HepG2 (cell line): ENCODE data around the gene EFNA4. TPM values are rescaled to one million over a fixed set of nuclear protein-coding genes. Genes with fewer than 3 reads are reported as not detected.
A peak's percentile ranks its signal among the peaks of the same experiment; 100 is the strongest.

Experiments used
- ATAC-seq: fragments of 200-7000 bp; cut with Tn5 transposase; 3 replicates; pipeline ENCODE4 v1.9.1; 2020; ENCODE audit warnings: mild to moderate bottlenecking, moderate library complexity
- BruUV-seq: library from RNA; stranded (reverse); fragments of 400-500 nt; replicated peaks from 2 replicates; lab custom pipeline; 2021; lab: Mats Ljungman, UMichigan
- CTCF ChIA-PET: fragments of 300-600 bp; formaldehyde crosslinking; extraction: SDS; loops from one replicate; lab custom pipeline; 2021; ENCODE audit warnings: low total read pairs, inconsistent platforms, low intra/inter-chr PET ratio; lab: Yijun Ruan, JAX
- POLR2A ChIA-PET: fragments of 350-600 bp; sonication (Branson Sonifier 250); formaldehyde crosslinking; loops from one replicate; lab custom pipeline; 2020; ENCODE audit warnings: antibody characterized with exemption, inconsistent platforms; lab: Yijun Ruan, JAX
- DNase-seq: peaks from one replicate; pipeline ENCODE4 v3.0.0-alpha.2; 2015; ENCODE audit warnings: low spot score
- FAIRE-seq: peaks from 3 replicates; lab custom pipeline; 2011; peaks lifted over from hg19 to GRCh38; lab: Jason Lieb, UNC
- H2AFZ ChIP-seq: one replicate; pipeline ENCODE4 v1.6.1; 2011; ENCODE audit warnings: low read length, inconsistent platforms
- H3K27ac ChIP-seq: fragments of 300-600 bp; 3 replicates; pipeline ENCODE4 v1.8.0; 2011; ENCODE audit warnings: mixed run types, mild to moderate bottlenecking, mixed read lengths, low read length, inconsistent platforms; ENCODE audit not compliant: insufficient read depth; ENCODE audit errors: extremely low read length
- H3K27me3 ChIP-seq, 2 experiments: fragments of 200-600 bp in 1 of 2; 2 replicates in 1 of 2; 3 replicates in 1 of 2; pipeline versions ENCODE4 v1.6.0 to v1.8.0; 2011; ENCODE audit warnings: low read length in 2 of 2, mild to moderate bottlenecking in 2 of 2, moderate library complexity in 2 of 2, inconsistent platforms in 1 of 2; ENCODE audit not compliant: insufficient read depth in 2 of 2, control insufficient read depth in 1 of 2
- H3K36me3 ChIP-seq, 2 experiments: fragments of 200-600 bp in 1 of 2; replicated peaks in 1 of 2; 2 replicates in 1 of 2; 3 replicates in 1 of 2; pipeline versions ENCODE4 v1.5.1 to v1.8.0; 2011; ENCODE audit warnings: low read length in 2 of 2, inconsistent platforms in 1 of 2; ENCODE audit not compliant: insufficient read depth in 2 of 2, control insufficient read depth in 1 of 2
- H3K4me1 ChIP-seq: 2 replicates; pipeline ENCODE4 v1.5.1; 2012; ENCODE audit warnings: low read length, inconsistent platforms; ENCODE audit not compliant: insufficient read depth
- H3K4me2 ChIP-seq: 2 replicates; pipeline ENCODE4 v1.6.0; 2011; ENCODE audit warnings: low read depth, low read length, inconsistent platforms
- H3K4me3 ChIP-seq, 3 experiments: fragments of 200-600 bp in 1 of 3; sonication (generic), shearing (Covaris generic) in 1 of 3; replicated peaks in 1 of 3; 2 replicates each; pipeline ENCODE4 v1.5.1; 2011 to 2016; ENCODE audit warnings: low read length in 3 of 3, inconsistent platforms in 2 of 3, low read depth in 2 of 3, mild to moderate bottlenecking in 2 of 3, control low read depth in 1 of 3, mixed read lengths in 1 of 3; ENCODE audit not compliant: insufficient read depth in 1 of 3
- H3K79me2 ChIP-seq: one replicate; pipeline ENCODE4 v1.6.1; 2011; ENCODE audit warnings: low read length, inconsistent platforms; ENCODE audit not compliant: insufficient read depth
- H3K9ac ChIP-seq: 2 replicates; pipeline ENCODE4 v1.6.0; 2011; ENCODE audit warnings: mild to moderate bottlenecking, low read depth, low read length, inconsistent platforms; ENCODE audit not compliant: insufficient read depth
- H3K9me3 ChIP-seq: 2 replicates; pipeline ENCODE4 v1.5.1; 2012; ENCODE audit warnings: mild to moderate bottlenecking, low read length
- H4K20me1 ChIP-seq: 2 replicates; pipeline ENCODE4 v1.6.0; 2011; ENCODE audit warnings: inconsistent platforms, mild to moderate bottlenecking, low read length, moderate library complexity; ENCODE audit not compliant: insufficient read depth
- NCOA1 ChIP-seq: sonication (generic); formaldehyde crosslinking; IDR thresholded peaks from 2 replicates; pipeline ENCODE4 v1.9.0; 2021; ENCODE audit warnings: missing genetic modification reagents
- NONO ChIP-seq, 2 experiments: fragments of 450-650 bp in 1 of 2; sonication (generic) in 1 of 2; formaldehyde crosslinking in 1 of 2; IDR thresholded peaks in 1 of 2; conservative IDR thresholded peaks in 1 of 2; 2 replicates each; pipeline versions ENCODE4 v1.6.1 to v1.8.0; 2017 to 2022; ENCODE audit warnings: mild to moderate bottlenecking in 1 of 2, missing genetic modification reagents in 1 of 2, moderate library complexity in 1 of 2
- TEAD3 ChIP-seq: optimal IDR thresholded peaks from 2 replicates; pipeline ENCODE3; 2016; ENCODE audit warnings: borderline replicate concordance
- ZNF383 ChIP-seq: sonication (generic); formaldehyde crosslinking; IDR thresholded peaks from 2 replicates; pipeline ENCODE4 v1.4.0; 2020; ENCODE audit warnings: missing genetic modification reagents, mild to moderate bottlenecking, borderline replicate concordance
- WGBS: methylation state at CpG from one replicate; pipeline ENCODE4 v1.1.6; 2017; ENCODE audit warnings: low lambda C conversion rate; 5-methylcytosine and 5-hydroxymethylcytosine counted together
- in situ Hi-C: cut with HindIII; loops from 2 replicates; pipeline ENCODE4 v1.10.0; 2017; ENCODE audit warnings: low pct_unique_long_range_greater_than_20kb; ENCODE audit not compliant: extremely low pct_ligation_motif_present
- intact Hi-C: fragments of 100-400 bp; cut with micrococcal nuclease; formaldehyde crosslinking; loops from one replicate; pipeline ENCODE4 v1.10.0; 2022; ENCODE audit not compliant: unreplicated experiment
- polyA plus RNA-seq, 8 experiments: library from polyadenylated mRNA; depleted of rRNA in 3 of 8; stranded (reverse) in 7 of 8; unstranded in 1 of 8; fragments of >200 nt; fragmentation: Illumina TruSeq in 4 of 8; extraction: Trizol in 4 of 8; gene quantifications; 2 replicates each; pipeline versions ENCODE4 v1.2.1 to v1.2.3, GENCODE V29; 2011 to 2016; ENCODE audit warnings: low read depth in 4 of 8, missing spikeins in 1 of 8, mixed read lengths in 1 of 8; ENCODE audit not compliant: insufficient read depth in 1 of 8
- total RNA-seq, 5 experiments: library from RNA; depleted of rRNA; stranded (reverse); fragments of >200 nt; fragmentation: Illumina TruSeq; extraction: Trizol; gene quantifications; 2 replicates each; pipeline ENCODE4 v1.2.3, GENCODE V29; 2016; ENCODE audit warnings: low read depth in 1 of 5
- TF ChIP-seq, protein P1 (sequence below): sonication (generic); formaldehyde crosslinking; IDR thresholded peaks from 2 replicates; pipeline ENCODE4 v1.4.0; 2020; ENCODE audit warnings: low read depth, missing genetic modification reagents
- TF ChIP-seq, protein P2 (sequence below): IDR thresholded peaks from 2 replicates; pipeline ENCODE4 v1.6.1; 2016
- TF ChIP-seq, protein P3 (sequence below): sonication (generic); formaldehyde crosslinking; IDR thresholded peaks from 2 replicates; pipeline ENCODE4 v1.5.0; 2020; ENCODE audit warnings: mild to moderate bottlenecking, missing genetic modification reagents
- TF ChIP-seq, protein P4 (sequence below): sonication (generic); formaldehyde crosslinking; IDR thresholded peaks from 2 replicates; pipeline ENCODE4 v1.4.0; 2020; ENCODE audit warnings: missing genetic modification reagents
- TF ChIP-seq, protein P5 (sequence below): sonication (generic); formaldehyde crosslinking; IDR thresholded peaks from 2 replicates; pipeline ENCODE4 v1.5.0; 2020; ENCODE audit warnings: missing genetic modification reagents, mild to moderate bottlenecking, borderline replicate concordance
- TF ChIP-seq, protein P6 (sequence below): IDR thresholded peaks from 2 replicates; pipeline ENCODE4 v1.6.1; 2016; ENCODE audit warnings: mild to moderate bottlenecking, missing biosample characterization, missing genetic modification reagents

EFNA4 gene
- total and polyA plus RNA-seq, 2 of the 13 experiments (the other 11 are each of a cell fraction or from before 2014, with no cell fraction given): 12.0 to 17.2 TPM

DNA sequence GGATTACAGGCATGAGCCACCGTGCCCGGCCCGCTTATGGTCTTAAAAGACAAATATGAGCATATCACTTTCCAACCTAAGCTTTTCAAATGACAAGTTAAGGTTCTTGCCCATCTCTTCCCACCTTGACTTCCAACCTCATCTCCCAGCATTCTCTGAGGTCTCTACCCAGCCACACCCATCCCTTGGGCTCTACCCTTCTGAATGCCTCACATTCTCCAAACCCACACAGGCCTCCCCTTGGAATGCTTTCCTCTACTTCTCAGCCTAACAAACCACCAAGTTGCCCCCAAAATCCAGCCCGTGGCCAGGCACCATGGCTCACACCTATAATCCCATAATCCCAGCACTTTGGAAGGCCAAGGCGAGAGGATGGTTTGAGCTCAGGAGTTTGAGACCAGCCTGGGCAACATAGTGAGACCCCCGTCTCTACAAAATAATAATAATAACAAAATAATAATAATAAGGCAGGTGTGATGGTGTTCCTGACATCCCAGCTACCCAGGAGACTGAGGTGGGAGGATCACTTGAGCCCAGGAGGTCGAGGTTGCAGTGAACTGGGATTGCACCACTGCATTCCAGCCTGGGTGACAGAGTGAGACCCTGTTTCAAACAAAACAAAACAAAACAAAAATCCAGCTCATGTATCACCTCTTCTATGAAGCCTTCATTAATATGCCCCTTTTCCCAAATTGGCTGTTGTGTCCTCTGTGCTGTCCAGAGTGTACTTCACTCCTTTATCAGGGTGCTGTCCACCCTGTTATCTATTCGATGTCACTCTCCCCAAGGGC lies 41.2 kb upstream of the EFNA4 start (continued):
- TF ChIP-seq NCOA1 (CRISPR knock-in tag) (no peak), ZNF383 (CRISPR knock-in tag) (no peak), TEAD3 (peak; percentile 80)
- TF ChIP-seq, protein P1, sequence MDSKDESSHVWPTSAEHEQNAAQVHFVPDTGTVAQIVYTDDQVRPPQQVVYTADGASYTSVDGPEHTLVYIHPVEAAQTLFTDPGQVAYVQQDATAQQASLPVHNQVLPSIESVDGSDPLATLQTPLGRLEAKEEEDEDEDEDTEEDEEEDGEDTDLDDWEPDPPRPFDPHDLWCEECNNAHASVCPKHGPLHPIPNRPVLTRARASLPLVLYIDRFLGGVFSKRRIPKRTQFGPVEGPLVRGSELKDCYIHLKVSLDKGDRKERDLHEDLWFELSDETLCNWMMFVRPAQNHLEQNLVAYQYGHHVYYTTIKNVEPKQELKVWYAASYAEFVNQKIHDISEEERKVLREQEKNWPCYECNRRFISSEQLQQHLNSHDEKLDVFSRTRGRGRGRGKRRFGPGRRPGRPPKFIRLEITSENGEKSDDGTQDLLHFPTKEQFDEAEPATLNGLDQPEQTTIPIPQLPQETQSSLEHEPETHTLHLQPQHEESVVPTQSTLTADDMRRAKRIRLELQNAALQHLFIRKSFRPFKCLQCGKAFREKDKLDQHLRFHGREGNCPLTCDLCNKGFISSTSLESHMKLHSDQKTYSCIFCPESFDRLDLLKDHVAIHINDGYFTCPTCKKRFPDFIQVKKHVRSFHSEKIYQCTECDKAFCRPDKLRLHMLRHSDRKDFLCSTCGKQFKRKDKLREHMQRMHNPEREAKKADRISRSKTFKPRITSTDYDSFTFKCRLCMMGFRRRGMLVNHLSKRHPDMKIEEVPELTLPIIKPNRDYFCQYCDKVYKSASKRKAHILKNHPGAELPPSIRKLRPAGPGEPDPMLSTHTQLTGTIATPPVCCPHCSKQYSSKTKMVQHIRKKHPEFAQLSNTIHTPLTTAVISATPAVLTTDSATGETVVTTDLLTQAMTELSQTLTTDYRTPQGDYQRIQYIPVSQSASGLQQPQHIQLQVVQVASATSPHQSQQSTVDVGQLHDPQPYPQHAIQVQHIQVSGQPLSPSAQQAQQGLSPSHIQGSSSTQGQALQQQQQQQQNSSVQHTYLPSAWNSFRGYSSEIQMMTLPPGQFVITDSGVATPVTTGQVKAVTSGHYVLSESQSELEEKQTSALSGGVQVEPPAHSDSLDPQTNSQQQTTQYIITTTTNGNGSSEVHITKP (CRISPR knock-in tag): peak; percentile 88
- TF ChIP-seq, protein P2, sequence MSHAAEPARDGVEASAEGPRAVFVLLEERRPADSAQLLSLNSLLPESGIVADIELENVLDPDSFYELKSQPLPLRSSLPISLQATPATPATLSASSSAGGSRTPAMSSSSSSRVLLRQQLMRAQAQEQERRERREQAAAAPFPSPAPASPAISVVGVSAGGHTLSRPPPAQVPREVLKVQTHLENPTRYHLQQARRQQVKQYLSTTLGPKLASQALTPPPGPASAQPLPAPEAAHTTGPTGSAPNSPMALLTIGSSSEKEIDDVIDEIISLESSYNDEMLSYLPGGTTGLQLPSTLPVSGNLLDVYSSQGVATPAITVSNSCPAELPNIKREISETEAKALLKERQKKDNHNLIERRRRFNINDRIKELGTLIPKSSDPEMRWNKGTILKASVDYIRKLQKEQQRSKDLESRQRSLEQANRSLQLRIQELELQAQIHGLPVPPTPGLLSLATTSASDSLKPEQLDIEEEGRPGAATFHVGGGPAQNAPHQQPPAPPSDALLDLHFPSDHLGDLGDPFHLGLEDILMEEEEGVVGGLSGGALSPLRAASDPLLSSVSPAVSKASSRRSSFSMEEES (CRISPR knock-in tag): no peak

DNA sequence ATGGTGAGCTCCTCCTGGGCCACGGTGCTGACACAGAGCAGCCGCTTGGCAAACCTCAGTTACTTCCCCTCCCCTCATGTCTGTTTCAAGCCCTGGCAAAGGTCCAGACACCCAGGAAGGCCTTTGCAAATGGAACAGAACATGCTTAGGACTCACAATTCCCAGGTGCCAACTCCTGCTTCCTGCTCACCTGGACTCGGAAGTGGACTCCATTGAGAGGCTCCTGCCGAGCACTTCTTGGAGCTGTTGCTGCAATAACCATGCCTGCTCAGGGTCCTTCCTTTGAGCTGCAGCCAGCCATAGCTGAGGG lies 40.7 kb upstream of the EFNA4 start:
- no TSS peak for BruUV-seq
- no peaks in the 10 kb centered on the region for H4K20me1 ChIP-seq
- in situ Hi-C loops: no loop called here
- ChIA-PET CTCF (no interaction called here), POLR2A (interaction anchor here (1.0 to 2.5 kb wide), 6 partner anchors 16 to 52 kb away, joined by 3 to 11 read pairs (median 4); partner anchors contain the start of gene SHC1)
- WGBS: 0% methylated on average over 4 of the region's 4 CpGs
- intact Hi-C loops: no loop called here
- no peak overlapping the region for H2AFZ ChIP-seq
- no peaks in the 10 kb centered on the region for H3K27me3 ChIP-seq
- H3K36me3 ChIP-seq: no peaks in the 10 kb centered on the region
- peak; percentile 58 for ATAC-seq
- H3K79me2 ChIP-seq: no peaks in the 10 kb centered on the region
- H3K9ac ChIP-seq: no peak overlapping the region; the same call in 1 of the 2 replicates
- DNase-seq: no peak
- H3K27ac ChIP-seq: no peak overlapping the region
- FAIRE-seq: peak; percentile 71
- H3K4me2 ChIP-seq: peak overlapping the region; percentile 65
- H3K4me1 ChIP-seq: peaks cover 64% of the 10 kb centered on the region
- peak overlapping the region in 1 of 3 experiments; percentile 30; a peak in 1 of 6 replicates for H3K4me3 ChIP-seq
- no peaks in the 10 kb centered on the region for H3K9me3 ChIP-seq
- TF ChIP-seq, protein P3, sequence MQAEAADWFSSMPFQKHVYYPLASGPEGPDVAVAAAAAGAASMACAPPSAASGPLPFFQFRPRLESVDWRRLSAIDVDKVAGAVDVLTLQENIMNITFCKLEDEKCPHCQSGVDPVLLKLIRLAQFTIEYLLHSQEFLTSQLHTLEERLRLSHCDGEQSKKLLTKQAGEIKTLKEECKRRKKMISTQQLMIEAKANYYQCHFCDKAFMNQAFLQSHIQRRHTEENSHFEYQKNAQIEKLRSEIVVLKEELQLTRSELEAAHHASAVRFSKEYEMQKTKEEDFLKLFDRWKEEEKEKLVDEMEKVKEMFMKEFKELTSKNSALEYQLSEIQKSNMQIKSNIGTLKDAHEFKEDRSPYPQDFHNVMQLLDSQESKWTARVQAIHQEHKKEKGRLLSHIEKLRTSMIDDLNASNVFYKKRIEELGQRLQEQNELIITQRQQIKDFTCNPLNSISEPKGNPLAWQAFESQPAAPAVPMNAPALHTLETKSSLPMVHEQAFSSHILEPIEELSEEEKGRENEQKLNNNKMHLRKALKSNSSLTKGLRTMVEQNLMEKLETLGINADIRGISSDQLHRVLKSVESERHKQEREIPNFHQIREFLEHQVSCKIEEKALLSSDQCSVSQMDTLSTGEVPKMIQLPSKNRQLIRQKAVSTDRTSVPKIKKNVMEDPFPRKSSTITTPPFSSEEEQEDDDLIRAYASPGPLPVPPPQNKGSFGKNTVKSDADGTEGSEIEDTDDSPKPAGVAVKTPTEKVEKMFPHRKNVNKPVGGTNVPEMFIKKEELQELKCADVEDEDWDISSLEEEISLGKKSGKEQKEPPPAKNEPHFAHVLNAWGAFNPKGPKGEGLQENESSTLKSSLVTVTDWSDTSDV (CRISPR knock-in tag): no peak
- TF ChIP-seq, protein P4, sequence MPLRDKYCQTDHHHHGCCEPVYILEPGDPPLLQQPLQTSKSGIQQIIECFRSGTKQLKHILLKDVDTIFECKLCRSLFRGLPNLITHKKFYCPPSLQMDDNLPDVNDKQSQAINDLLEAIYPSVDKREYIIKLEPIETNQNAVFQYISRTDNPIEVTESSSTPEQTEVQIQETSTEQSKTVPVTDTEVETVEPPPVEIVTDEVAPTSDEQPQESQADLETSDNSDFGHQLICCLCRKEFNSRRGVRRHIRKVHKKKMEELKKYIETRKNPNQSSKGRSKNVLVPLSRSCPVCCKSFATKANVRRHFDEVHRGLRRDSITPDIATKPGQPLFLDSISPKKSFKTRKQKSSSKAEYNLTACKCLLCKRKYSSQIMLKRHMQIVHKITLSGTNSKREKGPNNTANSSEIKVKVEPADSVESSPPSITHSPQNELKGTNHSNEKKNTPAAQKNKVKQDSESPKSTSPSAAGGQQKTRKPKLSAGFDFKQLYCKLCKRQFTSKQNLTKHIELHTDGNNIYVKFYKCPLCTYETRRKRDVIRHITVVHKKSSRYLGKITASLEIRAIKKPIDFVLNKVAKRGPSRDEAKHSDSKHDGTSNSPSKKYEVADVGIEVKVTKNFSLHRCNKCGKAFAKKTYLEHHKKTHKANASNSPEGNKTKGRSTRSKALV (CRISPR knock-in tag): no peak
- TF ChIP-seq, protein P5, sequence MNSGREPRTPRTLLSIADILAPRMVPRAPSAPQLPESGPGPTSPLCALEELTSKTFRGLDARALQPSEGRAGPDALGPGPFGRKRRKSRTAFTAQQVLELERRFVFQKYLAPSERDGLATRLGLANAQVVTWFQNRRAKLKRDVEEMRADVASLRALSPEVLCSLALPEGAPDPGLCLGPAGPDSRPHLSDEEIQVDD (CRISPR knock-in tag): no peak
- TF ChIP-seq NONO (IDR thresholded peaks at IDR 0.05) (no peak), NONO (CRISPR knock-in tag; conservative IDR thresholded peaks at IDR 0.05) (no peak)
- TF ChIP-seq, protein P6, sequence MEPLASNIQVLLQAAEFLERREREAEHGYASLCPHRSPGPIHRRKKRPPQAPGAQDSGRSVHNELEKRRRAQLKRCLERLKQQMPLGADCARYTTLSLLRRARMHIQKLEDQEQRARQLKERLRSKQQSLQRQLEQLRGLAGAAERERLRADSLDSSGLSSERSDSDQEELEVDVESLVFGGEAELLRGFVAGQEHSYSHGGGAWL (CRISPR knock-in tag): no peak
